NCI-H1417 treated with DMSO at 0.1 percent for 48 hours (cell line): Measurements from ENCODE around the gene ERN2.
"Not testable (repeated sequence)": the region's sequence is repeated elsewhere in the genome, so short reads cannot be mapped to it uniquely, and the experiment has no call there.

ENCODE experiments used
- DNase-seq: peaks from one replicate; lab custom pipeline; 2025; lab: John Stamatoyannopoulos, UW

Gene ERN2

GRCh38 chr16:23722613-23723240, 9.7 kb upstream of the ERN2 start:
- DNase-seq: not testable (repeated sequence)

- DNase-seq: no peak
Observed at GRCh38 chr16:23716484-23716883, 3.5 kb upstream of the ERN2 start.

- no peak for DNase-seq
Observed at GRCh38 chr16:23711785-23712184, 1.2 kb downstream of the ERN2 start.

GRCh38 chr16:23710504-23710903, 2.5 kb downstream of the ERN2 start:
- DNase-seq: no peak

- DNase-seq: no peak
Observed at GRCh38 chr16:23710008-23710407, 3.0 kb downstream of the ERN2 start.

GRCh38 chr16:23709536-23709935, 3.5 kb downstream of the ERN2 start:
- DNase-seq: no peak

- no peak for DNase-seq
Observed at GRCh38 chr16:23706439-23706838, 6.6 kb downstream of the ERN2 start.

- no peak for DNase-seq
Observed at GRCh38 chr16:23705517-23705902, 7.5 kb downstream of the ERN2 start.

GRCh38 chr16:23704772-23705516, 8.1 kb downstream of the ERN2 start:
- DNase-seq: no peak

- no peak for DNase-seq
Observed at GRCh38 chr16:23702951-23703350, 10.1 kb downstream of the ERN2 start.

- DNase-seq: no peak
Observed at GRCh38 chr16:23701045-23701444, 12.0 kb downstream of the ERN2 start.

- DNase-seq: no peak
Observed at GRCh38 chr16:23700509-23700908, 12.5 kb downstream of the ERN2 start.

GRCh38 chr16:23700093-23700492, 12.9 kb downstream of the ERN2 start:
- DNase-seq: no peak

- no peak for DNase-seq
Observed at GRCh38 chr16:23699100-23699499, 13.9 kb downstream of the ERN2 start.

- no peak for DNase-seq
Observed at GRCh38 chr16:23695756-23696155, 17.3 kb downstream of the ERN2 start.

- no peak for DNase-seq
Observed at GRCh38 chr16:23694644-23695373, 18.2 kb downstream of the ERN2 start.

- DNase-seq: no peak
Observed at GRCh38 chr16:23694265-23694643, 18.8 kb downstream of the ERN2 start.

GRCh38 chr16:23692190-23692837, 20.7 kb downstream of the ERN2 start:
- no peak for DNase-seq

GRCh38 chr16:23691483-23692189, 21.4 kb downstream of the ERN2 start:
- DNase-seq: no peak

GRCh38 chr16:23690771-23691482, 22.1 kb downstream of the ERN2 start:
- DNase-seq: no peak

- DNase-seq: no peak
Observed at GRCh38 chr16:23689442-23690187, 23.4 kb downstream of the ERN2 start.
